Keratinocyte (primary cell): ENCODE measurements around the gene SDCCAG8.

Experiments used
- EZH2 ChIP-seq: IDR thresholded peaks from one replicate; pipeline ENCODE4 v1.6.1; 2012; ENCODE audit warnings: inconsistent platforms, mild to moderate bottlenecking, low read length, moderate library complexity
- TF ChIP-seq, protein P1 (sequence below), 3 experiments: IDR thresholded peaks in 1 of 3; conservative IDR thresholded peaks in 1 of 3; optimal IDR thresholded peaks in 1 of 3; 2 replicates in 2 of 3; 3 replicates in 1 of 3; pipeline versions ENCODE3 to v1.5.1; 2011; ENCODE audit warnings: low read length in 3 of 3, mild to moderate bottlenecking in 3 of 3, moderate library complexity in 2 of 3, control low read depth in 1 of 3, inconsistent platforms in 1 of 3; ENCODE audit not compliant: insufficient read depth in 2 of 3; ENCODE audit errors: extremely low read depth in 1 of 3

DNA sequence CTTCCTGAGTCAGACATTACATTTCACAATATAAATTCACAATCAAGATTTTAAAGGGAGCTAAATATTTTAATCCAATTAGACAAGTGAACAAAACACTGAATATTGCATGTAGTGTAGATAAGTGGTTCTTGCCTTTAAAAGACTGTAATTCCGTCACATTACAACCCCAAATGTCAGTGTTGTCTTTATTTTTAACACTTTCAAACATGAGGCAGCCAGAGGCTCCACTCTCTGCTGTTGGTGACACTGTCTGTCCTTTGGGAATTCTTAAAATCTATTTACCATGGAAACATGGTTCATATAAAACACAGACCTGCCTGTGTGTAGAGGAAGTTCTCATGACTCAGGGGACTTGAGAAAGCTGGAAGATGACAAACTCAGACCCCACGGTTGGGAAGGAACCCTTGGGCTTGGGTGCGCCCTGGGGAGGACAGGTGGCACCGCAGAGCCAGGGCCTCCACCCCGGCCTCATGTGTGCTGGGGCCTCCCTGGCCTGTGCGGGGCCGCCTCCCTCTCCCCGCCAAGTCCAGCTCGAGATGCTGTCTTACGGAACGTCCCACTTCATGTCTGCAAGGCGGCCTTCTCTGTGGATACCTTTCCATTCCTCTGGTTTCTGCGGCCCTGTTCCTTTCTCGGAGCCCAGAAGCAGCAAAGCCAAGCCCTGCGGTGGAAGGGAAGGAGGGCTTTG is 239.0 kb downstream of the SDCCAG8 start:
- TF ChIP-seq, protein P1, sequence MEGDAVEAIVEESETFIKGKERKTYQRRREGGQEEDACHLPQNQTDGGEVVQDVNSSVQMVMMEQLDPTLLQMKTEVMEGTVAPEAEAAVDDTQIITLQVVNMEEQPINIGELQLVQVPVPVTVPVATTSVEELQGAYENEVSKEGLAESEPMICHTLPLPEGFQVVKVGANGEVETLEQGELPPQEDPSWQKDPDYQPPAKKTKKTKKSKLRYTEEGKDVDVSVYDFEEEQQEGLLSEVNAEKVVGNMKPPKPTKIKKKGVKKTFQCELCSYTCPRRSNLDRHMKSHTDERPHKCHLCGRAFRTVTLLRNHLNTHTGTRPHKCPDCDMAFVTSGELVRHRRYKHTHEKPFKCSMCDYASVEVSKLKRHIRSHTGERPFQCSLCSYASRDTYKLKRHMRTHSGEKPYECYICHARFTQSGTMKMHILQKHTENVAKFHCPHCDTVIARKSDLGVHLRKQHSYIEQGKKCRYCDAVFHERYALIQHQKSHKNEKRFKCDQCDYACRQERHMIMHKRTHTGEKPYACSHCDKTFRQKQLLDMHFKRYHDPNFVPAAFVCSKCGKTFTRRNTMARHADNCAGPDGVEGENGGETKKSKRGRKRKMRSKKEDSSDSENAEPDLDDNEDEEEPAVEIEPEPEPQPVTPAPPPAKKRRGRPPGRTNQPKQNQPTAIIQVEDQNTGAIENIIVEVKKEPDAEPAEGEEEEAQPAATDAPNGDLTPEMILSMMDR (optimal IDR thresholded peaks at IDR 0.05 in 1 of 3, IDR thresholded peaks at IDR 0.05 in 1 of 3, conservative IDR thresholded peaks at IDR 0.05 in 1 of 3; ENCODE audit: extremely low read depth in 1 of 3, insufficient read depth in 2 of 3, low read length in 3 of 3), result no peak
- TF ChIP-seq EZH2, result no peak
